Thyroid gland (tissue), 4 donors: ENCODE data around the gene CENPA.
"Not testable (repeated sequence)": the region's sequence is repeated elsewhere in the genome, so short reads cannot be mapped to it uniquely, and the experiment has no call there.

Experiments used
- POLR2A ChIP-seq, 2 donors: fragments of 450-650 bp; IDR thresholded peaks; one replicate each; pipeline ENCODE4 v1.6.1; 2017; ENCODE audit warnings: antibody characterized with exemption in 2 of 2, mild to moderate bottlenecking in 2 of 2, moderate library complexity in 1 of 2
- TF ChIP-seq, protein P1 (sequence below), 6 experiments: fragments of 200-600 bp in 3 of 6; fragments of 450-650 bp in 3 of 6; sonication (generic) in 3 of 6; IDR thresholded peaks; one replicate each; pipeline ENCODE4 v1.5.1; 2016 to 2019; ENCODE audit warnings: antibody characterized with exemption in 6 of 6, mild to moderate bottlenecking in 2 of 6, inconsistent platforms in 1 of 6, moderate library complexity in 1 of 6

DNA sequence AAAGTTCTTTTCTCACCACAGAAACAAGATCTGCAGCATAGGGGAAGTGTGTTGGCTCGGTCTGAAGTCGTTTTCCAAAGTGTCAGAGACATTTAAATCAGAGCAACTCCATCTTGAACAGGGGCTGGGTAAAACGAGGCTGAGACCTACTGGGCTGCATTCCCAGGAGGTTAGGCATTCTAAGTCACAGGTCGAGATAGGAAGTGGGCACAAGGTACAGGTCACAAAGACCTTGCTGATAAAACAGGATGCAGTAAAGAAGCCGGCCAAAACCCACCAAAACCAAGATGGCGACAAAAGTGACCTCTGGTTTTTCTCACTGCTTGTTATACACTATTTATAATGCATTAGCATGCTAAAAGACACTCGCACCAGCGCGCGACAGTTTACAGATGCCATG lies 24.9 kb upstream of the CENPA start:
- TF ChIP-seq, protein P1, sequence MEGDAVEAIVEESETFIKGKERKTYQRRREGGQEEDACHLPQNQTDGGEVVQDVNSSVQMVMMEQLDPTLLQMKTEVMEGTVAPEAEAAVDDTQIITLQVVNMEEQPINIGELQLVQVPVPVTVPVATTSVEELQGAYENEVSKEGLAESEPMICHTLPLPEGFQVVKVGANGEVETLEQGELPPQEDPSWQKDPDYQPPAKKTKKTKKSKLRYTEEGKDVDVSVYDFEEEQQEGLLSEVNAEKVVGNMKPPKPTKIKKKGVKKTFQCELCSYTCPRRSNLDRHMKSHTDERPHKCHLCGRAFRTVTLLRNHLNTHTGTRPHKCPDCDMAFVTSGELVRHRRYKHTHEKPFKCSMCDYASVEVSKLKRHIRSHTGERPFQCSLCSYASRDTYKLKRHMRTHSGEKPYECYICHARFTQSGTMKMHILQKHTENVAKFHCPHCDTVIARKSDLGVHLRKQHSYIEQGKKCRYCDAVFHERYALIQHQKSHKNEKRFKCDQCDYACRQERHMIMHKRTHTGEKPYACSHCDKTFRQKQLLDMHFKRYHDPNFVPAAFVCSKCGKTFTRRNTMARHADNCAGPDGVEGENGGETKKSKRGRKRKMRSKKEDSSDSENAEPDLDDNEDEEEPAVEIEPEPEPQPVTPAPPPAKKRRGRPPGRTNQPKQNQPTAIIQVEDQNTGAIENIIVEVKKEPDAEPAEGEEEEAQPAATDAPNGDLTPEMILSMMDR (IDR thresholded peaks at IDR 0.05) = not testable (repeated sequence)
- not testable (repeated sequence) for TF ChIP-seq POLR2A (IDR thresholded peaks at IDR 0.05)
